DMS 273 treated with DMSO at 0.1 percent for 48 hours (cell line): ENCODE data around the gene TMEM61.
"Not testable (repeated sequence)": the region's sequence is repeated elsewhere in the genome, so short reads cannot be mapped to it uniquely, and the experiment has no call there.

ENCODE experiments used
- DNase-seq: peaks from one replicate; lab custom pipeline; 2025; lab: John Stamatoyannopoulos, UW

TMEM61 gene

GRCh38 chr1:55001311-55001710, 20.9 kb downstream of the TMEM61 start:
- DNase-seq, result no peak

- DNase-seq, result no peak
Measured at GRCh38 chr1:55002686-55003085, 22.3 kb downstream of the TMEM61 start.

GRCh38 chr1:55005351-55006140, 25.1 kb downstream of the TMEM61 start:
- DNase-seq, result no peak

DNA sequence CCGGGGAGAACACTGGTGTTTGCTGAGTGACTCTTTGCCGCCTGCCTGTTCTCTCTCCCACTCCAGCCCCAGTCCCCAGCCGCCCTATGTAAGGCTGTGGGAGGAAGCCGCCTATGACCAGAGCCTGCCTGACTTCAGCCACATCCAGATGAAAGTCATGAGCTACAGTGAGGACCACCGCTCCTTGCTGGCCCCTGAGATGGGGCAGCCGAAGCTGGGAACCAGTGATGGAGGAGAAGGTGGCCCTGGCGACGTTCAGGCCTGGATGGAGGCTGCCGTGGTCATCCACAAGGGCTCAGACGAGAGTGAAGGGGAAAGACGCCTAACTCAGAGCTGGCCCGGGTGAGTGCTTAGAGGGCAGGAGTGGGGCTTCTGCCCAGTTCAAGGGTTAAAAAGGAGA, 26.5 kb downstream of the TMEM61 start:
- no peak for DNase-seq

- DNase-seq, result no peak
Measured at GRCh38 chr1:55007625-55008024, 27.2 kb downstream of the TMEM61 start.

- DNase-seq, result no peak
Measured at GRCh38 chr1:55010194-55010886, 29.9 kb downstream of the TMEM61 start.

DNA sequence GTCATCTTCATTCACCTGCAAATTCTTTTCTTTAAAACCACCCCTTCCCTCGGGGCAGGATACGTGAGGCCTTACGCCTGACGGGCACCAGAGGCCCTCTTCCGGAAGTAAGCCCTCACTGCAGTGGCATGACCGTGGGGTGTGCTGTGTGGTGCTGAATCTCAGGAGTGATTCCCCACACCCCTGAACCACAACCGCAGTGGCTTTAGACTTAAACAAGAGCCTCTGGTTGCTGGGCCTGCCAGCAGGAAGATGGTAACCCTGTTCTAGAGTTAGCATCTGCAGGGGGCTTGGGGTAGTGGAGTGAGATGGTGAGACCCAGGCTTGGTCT, 30.4 kb downstream of the TMEM61 start:
- DNase-seq, result no peak

DNA sequence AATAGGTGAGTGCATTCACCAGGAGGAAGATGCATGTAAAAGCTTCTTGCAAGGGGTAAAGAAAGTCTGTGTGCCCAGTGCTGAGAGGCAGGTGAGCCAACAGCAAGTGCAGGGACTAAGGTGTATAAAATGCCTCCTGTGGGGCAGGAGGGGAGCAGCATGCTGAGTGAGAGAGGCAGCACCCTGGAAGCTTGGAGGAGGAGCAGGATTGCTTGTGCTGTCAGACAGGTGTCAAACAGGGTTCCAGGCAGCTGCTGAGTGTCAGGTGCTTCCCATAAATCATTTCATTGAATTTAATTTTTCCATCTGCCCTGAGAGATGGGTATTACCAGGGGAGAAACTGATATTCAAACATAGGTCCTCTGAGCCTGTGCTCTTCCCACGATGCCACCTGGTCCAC, 32.2 kb downstream of the TMEM61 start:
- no peak for DNase-seq

- DNase-seq, result no peak
Measured at GRCh38 chr1:55015123-55015522, 34.7 kb downstream of the TMEM61 start.

GRCh38 chr1:55015731-55016620, 35.5 kb downstream of the TMEM61 start:
- DNase-seq, result no peak

DNA sequence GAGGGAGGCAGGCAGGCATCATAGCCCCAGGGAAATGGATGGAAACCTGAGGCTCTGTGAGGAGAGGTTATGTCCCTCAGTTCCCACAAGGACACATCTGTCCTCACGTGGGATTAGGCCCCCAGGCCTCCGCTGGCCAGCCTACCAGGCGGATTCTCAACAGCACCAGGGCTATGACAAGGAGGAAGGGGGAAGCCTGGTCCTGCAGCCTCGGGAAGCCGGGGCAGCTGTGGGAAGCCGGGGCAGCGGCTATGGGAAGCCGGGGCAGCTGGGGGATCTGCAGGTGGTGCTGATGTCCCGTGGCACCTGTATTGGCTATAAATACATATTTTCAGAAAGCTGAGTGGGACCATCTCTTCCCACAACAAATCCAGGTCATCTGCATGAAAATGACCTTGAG, 38.0 kb downstream of the TMEM61 start:
- DNase-seq, result no peak

- peak; percentile 77 for DNase-seq
Measured at GRCh38 chr1:55021942-55022546, 41.6 kb downstream of the TMEM61 start.

- DNase-seq, result not testable (repeated sequence)
Measured at GRCh38 chr1:55024163-55024562, 43.7 kb downstream of the TMEM61 start.

DNA sequence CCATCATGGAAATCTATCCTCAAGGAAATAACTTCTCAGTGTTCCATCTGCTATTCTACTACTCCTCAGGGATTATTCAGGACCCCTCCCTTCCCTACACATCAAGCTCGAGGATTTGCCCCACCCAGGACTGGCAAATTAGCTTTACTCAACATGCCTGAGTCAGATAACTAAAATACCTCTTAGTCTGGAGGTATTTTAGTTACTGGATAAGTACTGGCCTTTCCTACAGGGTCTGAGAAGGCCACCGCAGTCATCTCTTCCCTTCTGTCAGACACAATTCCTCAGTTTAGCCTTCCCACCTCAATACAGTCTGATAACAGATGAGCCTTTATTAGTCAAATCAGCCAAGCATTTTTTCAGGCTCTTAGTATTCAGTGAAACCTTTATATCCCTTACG, 46.3 kb downstream of the TMEM61 start:
- DNase-seq, result not testable (repeated sequence)

- not testable (repeated sequence) for DNase-seq
Measured at GRCh38 chr1:55031098-55031497, 50.7 kb downstream of the TMEM61 start.

- DNase-seq, result no peak
Measured at GRCh38 chr1:55033265-55033614, 52.8 kb downstream of the TMEM61 start.

DNA sequence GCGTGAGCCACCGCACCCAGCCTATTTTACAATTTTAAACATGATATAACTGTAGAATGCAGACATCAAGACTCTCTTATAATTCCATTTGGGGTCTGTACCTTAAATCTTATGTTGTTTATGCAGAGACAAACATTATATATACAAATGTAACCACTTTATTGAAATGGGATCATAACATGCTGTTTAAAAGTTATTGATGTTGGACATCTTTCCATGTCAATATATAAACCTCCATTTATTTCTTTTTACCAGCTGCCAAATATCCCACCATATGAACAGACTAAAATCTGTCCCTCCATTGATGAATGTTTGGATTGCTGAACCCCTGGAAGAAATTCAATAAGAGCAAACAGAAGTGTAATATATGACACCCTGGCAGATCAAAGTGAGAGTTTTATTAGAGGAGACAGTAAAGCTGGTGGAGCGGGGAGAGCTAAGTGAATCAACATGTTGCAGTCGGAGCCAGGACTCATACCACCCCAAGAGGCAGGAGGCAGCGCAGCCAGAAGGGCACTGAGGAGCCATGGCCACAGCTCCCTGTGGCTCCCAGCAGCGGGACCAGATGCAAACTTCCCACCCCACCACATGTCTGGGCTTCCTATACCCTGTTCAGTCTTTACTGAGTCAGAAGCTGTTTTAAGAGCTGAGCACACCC, 54.2 kb downstream of the TMEM61 start:
- DNase-seq, result no peak

GRCh38 chr1:55035904-55036303, 55.5 kb downstream of the TMEM61 start:
- no peak for DNase-seq

DNA sequence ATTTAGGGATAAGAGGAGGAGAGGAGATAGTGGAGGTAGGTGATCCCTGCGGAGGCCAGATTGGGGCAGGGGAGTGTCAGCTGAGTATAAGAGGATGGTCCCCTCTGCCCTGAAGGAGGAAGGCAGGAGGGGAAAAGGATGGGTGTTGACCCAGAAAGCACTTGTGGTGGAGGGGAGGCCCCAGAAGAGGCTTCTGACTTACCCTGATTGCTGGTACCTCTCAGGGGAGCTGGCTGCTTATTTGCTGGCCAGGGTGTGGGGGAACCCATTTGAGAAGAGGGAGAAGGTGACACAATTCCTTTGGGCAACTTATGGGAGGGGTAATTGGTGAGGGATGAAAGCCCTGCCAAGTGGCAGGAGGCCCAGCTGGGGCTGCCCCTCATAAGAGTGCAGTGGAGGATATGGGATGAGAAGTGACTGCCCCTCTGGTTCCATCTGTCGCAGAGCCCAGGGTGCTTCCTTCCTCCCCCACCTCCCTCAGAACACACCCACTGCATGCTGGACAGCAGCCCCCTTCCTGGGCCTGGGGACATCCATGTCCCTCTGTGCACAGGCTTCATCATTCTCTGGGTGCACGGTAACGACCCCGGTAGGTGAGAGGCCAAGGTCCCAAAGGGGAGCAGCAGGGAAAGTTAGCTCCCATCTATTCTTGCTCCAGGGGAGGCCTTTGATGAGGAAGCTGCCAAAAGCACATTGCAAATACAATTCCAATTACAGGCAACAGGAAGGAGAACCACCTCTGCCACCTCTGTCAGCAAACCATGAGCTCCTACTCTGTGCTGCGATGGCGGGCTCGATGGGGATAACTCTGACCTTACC, 57.5 kb downstream of the TMEM61 start:
- DNase-seq, result peak; percentile 12

- no peak for DNase-seq
Measured at GRCh38 chr1:55038552-55038838, 58.1 kb downstream of the TMEM61 start.

- DNase-seq, result no peak
Measured at GRCh38 chr1:55038974-55039341, 58.5 kb downstream of the TMEM61 start.
